SK-N-MC (cell line): ENCODE measurements around the gene ZFYVE16.

Experiments used
- EZH2 ChIP-seq: fragments of 200-600 bp; sonication (generic); IDR thresholded peaks from one replicate; pipeline ENCODE4 v1.6.1; 2017; ENCODE audit warnings: antibody characterized with exemption
- FOXP2 ChIP-seq: optimal IDR thresholded peaks from 2 replicates; pipeline ENCODE3; 2011; ENCODE audit warnings: mild to moderate bottlenecking, moderate library complexity; ENCODE audit not compliant: insufficient read depth; ENCODE audit errors: extremely low read length, control extremely low read depth
- POLR2AphosphoS5 ChIP-seq: IDR thresholded peaks from 2 replicates; pipeline ENCODE4 v1.6.1; 2012; ENCODE audit warnings: mild to moderate bottlenecking, low read depth, low read length, borderline replicate concordance

DNA sequence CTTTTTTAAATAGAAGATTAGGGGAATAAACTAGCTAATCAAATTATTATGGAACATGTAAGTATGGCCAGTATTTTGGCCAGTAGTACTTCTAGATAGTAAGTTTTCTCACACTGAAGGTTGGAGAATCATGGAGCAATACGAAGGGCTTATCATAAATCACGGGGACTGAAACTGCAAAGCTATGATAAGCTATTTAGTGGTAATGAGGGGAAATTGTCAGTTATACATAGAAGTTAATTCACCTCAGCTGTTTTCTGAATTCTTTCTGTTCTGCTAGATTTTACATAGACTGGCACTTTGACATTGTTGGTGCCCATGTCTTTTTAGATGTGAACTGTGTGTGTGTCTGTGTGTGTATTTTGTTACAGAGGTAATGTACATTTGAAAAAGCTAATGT, 45.5 kb downstream of the ZFYVE16 start:
- TF ChIP-seq POLR2AphosphoS5 = no peak
- no peak for TF ChIP-seq EZH2
- TF ChIP-seq FOXP2 = no peak
